Skeletal muscle cell (primary cell): Measurements from ENCODE around the gene MC4R.
A peak's percentile ranks its signal among the peaks of the same experiment; 100 is the strongest.
"Not testable (repeated sequence)": the region's sequence is repeated elsewhere in the genome, so short reads cannot be mapped to it uniquely, and the experiment has no call there.

Experiments
- DNase-seq: peaks from one replicate; pipeline ENCODE4 v3.0.0-alpha.2; 2010; ENCODE audit warnings: low read depth
- H3K4me3 ChIP-seq: 2 replicates; pipeline ENCODE4 v1.5.1; 2011; ENCODE audit warnings: low read depth, mild to moderate bottlenecking, control low read depth, low read length, moderate library complexity

Gene MC4R

DNA sequence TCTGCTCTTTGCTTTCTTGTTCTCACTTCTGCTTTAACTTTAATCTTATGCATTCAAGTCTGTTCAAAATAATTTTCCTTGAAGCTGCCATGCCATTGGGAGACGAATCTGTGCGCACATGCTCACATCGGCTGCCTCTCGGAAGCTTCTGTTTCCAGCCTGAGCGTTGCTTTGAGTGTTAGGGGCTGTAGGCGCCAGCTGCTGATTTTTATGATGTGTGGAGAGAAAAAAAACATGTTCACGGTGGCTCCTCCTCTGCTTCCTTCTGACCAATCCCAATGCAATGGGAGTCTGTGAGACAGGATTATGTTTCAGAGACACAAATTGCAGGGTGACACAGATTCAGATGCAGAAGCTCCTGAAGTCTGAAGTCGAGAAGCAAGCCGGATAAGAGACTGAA is at the start of gene MC4R:
TSS of gene MC4R (minus strand) at position 180 of the 400 bp plus-strand sequence. CDS start 426 bp downstream, outside the sequence.
- DNase-seq = peak; percentile 72

GRCh38 chr18:60422306-60422705 is 49.7 kb upstream of the MC4R start:
- DNase-seq, H3K4me3 ChIP-seq: not testable (repeated sequence)

More for the DNA sequence above, at the start of gene MC4R:
- peak within 1 kb of the TSS; percentile 29 for H3K4me3 ChIP-seq

DNA sequence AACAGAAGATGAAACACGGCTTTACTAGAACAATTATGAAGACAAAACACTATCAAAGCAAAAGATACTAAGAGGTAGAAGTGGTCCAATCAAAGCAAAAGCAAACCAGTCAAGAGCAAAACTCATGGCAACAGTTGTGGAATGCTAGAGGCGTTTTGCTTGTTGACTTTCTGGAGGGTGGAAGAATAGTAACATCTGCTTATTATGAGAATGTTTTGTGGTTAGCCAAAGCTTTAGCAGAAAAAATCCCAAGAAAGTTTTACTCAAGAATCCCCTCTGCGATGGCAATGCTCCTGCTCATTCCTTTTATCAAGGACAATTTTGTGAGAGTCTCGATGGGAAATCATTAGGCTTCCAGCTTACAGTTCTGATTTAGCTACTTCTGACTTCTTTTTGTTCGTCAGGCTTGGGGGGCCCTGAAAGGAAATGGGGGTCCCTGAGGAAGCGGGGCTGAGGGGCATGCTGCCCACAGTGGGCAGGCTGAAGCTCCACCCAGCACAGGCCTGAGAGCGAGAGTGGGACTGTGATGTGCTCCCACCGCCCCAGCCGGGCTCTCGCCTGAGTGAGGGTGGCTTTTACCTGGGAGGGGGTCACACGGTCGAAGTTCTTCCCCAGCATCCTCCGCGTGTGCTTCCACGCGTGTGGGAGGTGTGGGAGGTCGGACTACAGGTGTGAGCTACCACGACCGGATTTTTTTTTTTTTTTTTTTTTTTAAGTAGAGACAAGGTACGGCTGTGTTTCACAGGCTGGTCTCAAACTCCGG is 49.0 kb upstream of the MC4R start:
- no peak for DNase-seq

GRCh38 chr18:60417946-60418345 is 45.4 kb upstream of the MC4R start:
- DNase-seq = no peak
- H3K4me3 ChIP-seq = no peak overlapping the region

More for the DNA sequence above, 49.0 kb upstream of the MC4R start:
- no peak overlapping the region for H3K4me3 ChIP-seq

DNA sequence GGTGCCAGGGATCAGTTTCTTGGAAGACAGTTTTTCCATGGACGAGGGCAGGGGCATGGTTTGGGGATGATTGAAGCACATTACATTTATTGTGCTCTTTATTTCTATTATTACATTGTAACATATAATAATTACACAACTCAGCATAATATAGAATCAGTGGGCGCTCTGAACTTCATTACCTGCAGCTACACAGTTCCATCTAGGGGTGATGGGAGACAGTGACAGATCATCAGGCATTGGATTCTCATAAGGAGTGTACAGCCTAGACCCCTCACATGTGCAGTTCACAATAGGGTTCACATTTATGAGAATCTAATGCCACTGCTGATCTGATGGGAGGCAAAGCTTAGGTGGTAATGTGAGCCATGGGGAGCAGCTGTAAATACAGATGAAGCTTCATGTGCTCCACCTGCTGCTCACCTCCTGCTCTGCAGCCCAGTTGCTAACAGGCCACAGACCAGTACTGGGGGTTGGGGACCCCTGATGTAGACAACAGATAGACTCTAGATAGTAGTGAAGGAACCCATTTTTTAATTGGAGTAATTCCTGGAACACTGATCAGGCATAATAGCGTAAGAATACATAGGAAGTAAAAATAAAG is 41.5 kb upstream of the MC4R start:
- no peak for DNase-seq
- no peak overlapping the region for H3K4me3 ChIP-seq

GRCh38 chr18:60411715-60412114 is 39.1 kb upstream of the MC4R start:
- H3K4me3 ChIP-seq = no peak overlapping the region
- no peak for DNase-seq

DNA sequence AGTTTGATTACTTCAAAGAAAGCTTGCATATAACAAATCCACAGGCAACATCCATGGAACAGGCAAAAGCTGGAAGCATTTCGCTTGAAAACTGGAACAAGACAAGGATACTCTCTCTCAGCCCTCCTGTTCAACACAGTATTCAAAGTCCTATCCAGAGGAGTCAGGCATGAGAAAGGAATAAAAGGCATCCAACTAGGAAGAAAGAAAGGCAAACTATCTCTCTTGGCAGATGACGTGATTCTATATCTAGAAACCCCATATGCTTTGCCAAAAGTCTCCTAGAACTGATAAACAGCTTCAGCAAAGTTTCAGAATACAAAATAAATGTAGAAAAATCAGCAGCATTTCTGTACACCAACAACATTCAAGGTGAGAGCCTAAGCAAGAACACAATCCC is 34.1 kb upstream of the MC4R start:
- DNase-seq = no peak
- no peak overlapping the region for H3K4me3 ChIP-seq

GRCh38 chr18:60404486-60405085 is 32.0 kb upstream of the MC4R start:
- H3K4me3 ChIP-seq = no peak overlapping the region
- no peak for DNase-seq

GRCh38 chr18:60401346-60401745 is 28.8 kb upstream of the MC4R start:
- DNase-seq = no peak

GRCh38 chr18:60391571-60392226 is 19.1 kb upstream of the MC4R start:
- DNase-seq = no peak
- no peak overlapping the region for H3K4me3 ChIP-seq

More at GRCh38 chr18:60401346-60401745, 28.8 kb upstream of the MC4R start:
- no peak overlapping the region for H3K4me3 ChIP-seq

DNA sequence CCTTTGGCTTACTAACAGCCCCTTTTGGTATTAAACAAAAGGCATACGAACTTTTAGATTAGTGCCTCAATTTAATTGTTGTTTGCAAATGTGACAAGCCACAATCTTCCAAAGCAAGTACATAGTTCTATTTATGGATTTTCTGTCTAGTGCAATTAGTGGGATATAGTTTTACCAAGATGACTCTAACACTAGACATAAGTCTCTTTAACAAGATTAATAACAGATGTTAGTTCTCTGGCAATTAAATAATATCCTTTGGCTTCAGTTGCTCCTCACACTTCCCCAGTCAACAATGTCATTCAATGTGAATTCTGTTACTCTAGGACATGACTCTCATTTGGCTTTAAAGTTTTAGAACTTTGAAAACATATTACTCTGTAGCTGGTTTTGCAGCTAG is 16.7 kb upstream of the MC4R start:
- no peak for DNase-seq
- H3K4me3 ChIP-seq = no peak overlapping the region

DNA sequence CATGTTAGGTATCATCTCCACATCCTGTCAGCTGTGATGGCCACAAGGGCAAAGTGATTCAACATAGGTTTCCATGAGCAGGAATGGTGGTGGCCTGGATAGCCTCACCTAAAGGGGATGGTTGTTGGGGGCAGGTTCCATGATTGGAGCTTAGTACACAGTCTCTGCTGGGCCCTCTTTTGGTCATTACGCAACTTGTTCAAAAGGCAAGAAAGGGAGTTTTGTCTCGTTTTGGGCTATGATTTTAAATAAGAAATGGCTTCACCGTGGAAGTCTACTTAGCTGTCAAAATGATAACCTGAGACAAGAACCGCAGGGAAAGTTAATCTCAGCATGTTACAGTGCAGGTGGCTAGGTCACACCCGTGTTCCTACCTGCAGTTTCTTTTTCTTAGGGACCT is 13.1 kb upstream of the MC4R start:
- no peak overlapping the region for H3K4me3 ChIP-seq
- DNase-seq = no peak

- H3K4me3 ChIP-seq = no peak overlapping the region
- no peak for DNase-seq
Observed at GRCh38 chr18:60383893-60384292, 11.3 kb upstream of the MC4R start.

GRCh38 chr18:60377778-60378469 is 5.3 kb upstream of the MC4R start:
- no peak for DNase-seq

DNA sequence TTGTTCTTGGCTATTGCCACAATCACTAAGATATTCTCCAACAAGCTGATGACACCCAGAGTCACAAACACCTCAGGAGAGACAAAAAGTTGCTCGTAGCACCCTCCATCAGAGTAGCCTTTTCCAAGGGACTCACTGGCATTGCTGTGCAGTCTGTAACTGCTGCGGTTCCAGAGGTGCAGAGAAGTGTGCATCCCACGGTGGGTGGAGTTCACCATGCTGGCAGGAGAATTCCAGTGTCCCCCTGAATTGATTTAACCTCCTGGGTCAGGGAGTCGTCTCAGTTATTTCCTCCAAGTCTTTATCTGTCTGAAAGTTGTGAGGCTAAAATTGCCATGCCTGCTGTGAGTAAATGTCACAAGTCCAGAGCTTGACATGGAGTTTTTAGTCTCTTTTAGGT is 443 bp downstream of the MC4R start:
- DNase-seq = no peak
- peak overlapping the region; percentile 19 for H3K4me3 ChIP-seq

More at GRCh38 chr18:60377778-60378469, 5.3 kb upstream of the MC4R start:
- H3K4me3 ChIP-seq = no peak overlapping the region

DNA sequence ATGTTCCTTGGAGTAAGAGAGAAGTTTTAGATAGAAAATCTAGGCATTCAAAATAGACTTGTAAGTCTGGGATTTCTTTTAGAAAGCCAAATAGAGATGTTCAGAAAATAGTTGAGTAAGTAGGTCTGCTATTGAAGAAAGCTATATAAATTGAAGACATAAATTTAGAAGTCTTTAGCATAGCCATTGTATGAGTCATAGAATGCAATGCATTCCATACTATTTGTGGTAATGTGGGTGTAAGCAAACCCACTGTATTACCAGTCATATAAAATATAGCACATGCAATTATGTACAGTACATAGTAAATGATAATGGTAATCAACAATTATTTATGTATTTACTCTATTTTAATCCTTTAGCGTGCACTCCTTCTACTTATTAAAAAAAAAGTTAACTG is 14.1 kb downstream of the MC4R start:
- no peak overlapping the region for H3K4me3 ChIP-seq
- DNase-seq = peak; percentile 36

DNA sequence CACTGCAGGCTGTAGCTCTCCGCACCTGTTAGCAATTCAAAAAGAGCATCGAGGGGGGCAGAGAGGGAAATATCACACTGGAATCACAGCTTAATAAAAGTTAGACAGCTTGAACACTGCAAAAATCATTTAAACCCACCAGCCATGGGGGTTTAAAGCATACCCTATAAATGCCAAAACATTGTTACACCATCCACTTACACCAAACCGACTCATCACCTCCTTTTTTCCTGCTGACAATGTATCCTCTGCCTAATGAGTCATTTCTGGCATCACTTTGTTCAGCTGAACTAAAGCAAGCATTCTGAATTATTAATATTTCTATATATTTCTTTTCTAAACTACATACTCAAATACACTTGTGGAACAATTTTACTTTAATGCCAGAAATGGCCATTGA is 21.6 kb downstream of the MC4R start:
- no peak overlapping the region for H3K4me3 ChIP-seq
- no peak for DNase-seq

- no peak for DNase-seq
- H3K4me3 ChIP-seq = no peak overlapping the region
Observed at GRCh38 chr18:60350150-60350549, 22.4 kb downstream of the MC4R start.

- no peak overlapping the region for H3K4me3 ChIP-seq
- no peak for DNase-seq
Observed at GRCh38 chr18:60347526-60348045, 25.0 kb downstream of the MC4R start.
